ENCODE data around the gene YWHAQ.

DNA sequence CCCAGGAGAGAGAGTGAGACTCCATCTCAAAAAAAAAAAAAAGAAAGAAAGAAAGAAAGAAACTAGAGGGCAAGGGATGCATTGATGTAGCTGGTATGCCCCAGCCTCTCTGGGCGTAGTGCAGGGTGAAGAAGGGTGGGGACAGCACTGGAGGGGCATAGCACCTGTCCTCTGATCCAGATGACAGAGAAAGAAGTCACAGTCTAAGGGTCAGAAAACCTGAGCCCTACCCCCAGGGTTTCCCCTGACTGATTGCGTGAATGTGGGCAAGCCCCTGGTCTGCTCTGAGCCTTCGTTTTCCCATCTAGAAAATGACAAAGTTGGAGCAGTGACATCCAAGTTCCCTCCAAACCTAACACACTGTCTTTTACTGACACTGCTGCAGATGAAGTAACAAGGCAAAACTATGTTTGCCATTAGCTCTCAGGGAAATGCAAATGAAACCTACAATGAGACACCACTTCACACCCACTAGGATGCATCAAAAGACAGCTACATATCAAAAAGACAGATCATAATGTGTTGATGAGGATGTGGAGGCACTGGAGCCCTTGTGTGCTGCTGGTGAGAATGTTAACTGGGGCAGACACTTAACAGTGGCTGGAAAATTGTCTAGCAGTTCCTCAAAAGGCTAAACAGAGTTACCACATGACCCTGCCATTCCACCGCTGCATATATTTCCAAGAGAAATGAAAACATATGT, 19.5 kb upstream of the YWHAQ start:
- TF ChIP-seq MYC (IDR thresholded peaks at IDR 0.05; ENCODE audit: borderline replicate concordance, low read length) (no peak), POLR2A (IDR thresholded peaks at IDR 0.05; ENCODE audit: low read length) (no peak), KDM1A (IDR thresholded peaks at IDR 0.05; ENCODE audit: low read depth) (no peak), HOXA7 (CRISPR knock-in tag; IDR thresholded peaks at IDR 0.05) (no peak)
